ENCODE data around the gene GABRR2.

GRCh38 chr6:89258912-89259311, 56.2 kb downstream of the GABRR2 start:
- TF ChIP-seq POLR2A (IDR thresholded peaks at IDR 0.05) (no peak), EP300 (IDR thresholded peaks at IDR 0.05) (no peak), POLR2AphosphoS5 (IDR thresholded peaks at IDR 0.05) (no peak)
- TF ChIP-seq, protein P1, sequence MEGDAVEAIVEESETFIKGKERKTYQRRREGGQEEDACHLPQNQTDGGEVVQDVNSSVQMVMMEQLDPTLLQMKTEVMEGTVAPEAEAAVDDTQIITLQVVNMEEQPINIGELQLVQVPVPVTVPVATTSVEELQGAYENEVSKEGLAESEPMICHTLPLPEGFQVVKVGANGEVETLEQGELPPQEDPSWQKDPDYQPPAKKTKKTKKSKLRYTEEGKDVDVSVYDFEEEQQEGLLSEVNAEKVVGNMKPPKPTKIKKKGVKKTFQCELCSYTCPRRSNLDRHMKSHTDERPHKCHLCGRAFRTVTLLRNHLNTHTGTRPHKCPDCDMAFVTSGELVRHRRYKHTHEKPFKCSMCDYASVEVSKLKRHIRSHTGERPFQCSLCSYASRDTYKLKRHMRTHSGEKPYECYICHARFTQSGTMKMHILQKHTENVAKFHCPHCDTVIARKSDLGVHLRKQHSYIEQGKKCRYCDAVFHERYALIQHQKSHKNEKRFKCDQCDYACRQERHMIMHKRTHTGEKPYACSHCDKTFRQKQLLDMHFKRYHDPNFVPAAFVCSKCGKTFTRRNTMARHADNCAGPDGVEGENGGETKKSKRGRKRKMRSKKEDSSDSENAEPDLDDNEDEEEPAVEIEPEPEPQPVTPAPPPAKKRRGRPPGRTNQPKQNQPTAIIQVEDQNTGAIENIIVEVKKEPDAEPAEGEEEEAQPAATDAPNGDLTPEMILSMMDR (IDR thresholded peaks at IDR 0.05), result no peak
